ENCODE results near the gene GLIS1.

GLIS1 gene

DNA sequence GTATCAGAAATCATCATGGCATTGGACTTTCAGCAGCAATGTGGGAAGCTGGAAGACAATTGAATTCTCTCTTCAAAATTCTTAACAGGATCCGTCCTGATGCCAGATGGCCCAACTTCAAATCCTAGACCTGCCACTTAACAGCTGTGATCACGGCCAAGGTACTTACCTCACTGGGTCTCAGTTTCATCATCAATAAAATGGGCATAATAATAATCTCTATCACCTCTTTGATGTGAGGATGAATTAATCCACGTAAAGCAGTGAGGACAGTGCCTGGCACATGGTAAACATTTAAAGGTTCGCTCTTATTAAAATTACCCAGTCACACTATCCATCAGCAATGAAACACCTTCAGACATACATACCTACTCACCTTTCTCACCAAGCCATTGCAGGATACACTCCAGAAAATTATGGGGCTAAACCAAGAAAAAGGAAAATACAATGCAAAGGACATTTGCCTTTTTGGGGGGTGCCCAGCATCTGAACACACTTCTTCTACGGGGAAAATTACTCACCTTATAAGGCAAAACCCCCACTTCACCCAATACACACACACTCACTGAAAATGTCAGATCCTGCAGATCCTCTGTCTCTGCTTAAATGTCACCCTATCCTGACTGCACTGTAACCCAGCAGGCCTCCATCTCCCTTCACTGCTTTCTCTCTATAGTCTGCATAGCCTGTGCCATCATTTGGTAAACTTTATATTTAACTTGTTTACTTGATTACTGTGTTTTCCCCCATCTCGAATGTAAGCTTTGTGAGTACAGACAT lies 21.7 kb downstream of the GLIS1 start:
- no peak for DNase-seq (ENCODE audit: low spot score)

GRCh38 chr1:53716150-53716549 lies 22.8 kb downstream of the GLIS1 start:
- no peak for DNase-seq (ENCODE audit: low spot score)

DNA sequence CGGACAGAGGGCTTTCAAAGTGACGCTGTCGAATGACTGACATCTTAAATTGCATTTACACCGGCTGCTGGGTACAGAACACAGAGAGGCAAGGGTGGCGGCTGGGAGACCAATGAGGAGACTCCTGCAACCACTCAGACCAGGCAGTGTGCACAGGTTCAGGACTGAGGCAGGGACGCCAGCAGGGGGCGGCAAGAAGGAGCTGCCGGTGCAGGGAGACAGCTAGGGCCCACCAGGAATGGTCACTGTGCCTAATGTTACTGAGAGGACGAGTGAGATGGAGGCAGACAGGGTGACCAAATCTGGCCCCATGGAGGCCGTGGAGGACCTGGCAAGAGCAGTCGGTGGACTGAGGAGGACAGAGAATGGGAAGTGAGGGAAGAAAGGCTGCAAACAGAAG lies 23.5 kb downstream of the GLIS1 start:
- no peak for DNase-seq (ENCODE audit: low spot score)

- no peak for DNase-seq (ENCODE audit: low spot score)
These were observed 26.7 kb downstream of the GLIS1 start for GRCh38 chr1:53712276-53712675.

- no peak for DNase-seq (ENCODE audit: low spot score)
These were observed 28.4 kb downstream of the GLIS1 start for GRCh38 chr1:53710584-53710983.

DNA sequence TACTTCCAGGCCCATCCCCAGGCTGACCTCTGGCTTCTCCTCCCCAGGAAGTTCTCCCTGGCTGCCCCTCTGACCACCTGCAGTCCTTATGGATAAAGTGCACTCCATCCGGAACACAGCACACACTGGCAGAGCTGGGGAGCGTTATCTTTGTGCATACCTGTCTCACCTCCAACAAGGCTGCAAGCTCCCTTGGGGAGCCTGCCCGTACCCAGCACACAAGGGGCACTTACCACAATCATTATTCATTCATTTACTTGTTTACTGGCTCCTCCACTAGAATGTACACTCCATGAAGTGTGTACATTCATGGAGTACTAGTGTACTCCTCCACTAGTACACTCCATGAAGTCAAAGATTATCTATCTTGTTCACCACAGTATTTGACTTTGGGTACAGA lies 30.3 kb downstream of the GLIS1 start:
- DNase-seq (ENCODE audit: low spot score) = no peak

DNA sequence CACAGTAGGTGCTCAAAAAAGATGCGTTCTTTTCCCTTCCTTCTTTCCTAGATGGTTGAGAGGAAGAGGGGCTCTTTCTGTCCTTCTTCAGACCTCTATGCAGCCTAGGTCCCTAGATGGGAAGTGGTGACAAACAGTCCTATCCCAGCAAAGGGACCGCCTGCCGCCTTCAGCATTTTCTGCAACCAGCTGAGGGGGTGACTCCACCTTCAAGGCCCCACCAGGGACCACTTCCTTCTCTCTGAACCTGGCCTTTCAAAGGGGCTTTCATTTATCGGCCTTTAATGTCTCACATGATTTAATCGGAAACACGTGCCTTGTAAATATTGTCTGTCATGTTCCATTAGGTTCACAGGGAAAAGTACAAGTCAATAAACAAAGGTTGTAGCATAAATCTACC lies 32.6 kb downstream of the GLIS1 start:
- DNase-seq (ENCODE audit: low spot score) = no peak

DNA sequence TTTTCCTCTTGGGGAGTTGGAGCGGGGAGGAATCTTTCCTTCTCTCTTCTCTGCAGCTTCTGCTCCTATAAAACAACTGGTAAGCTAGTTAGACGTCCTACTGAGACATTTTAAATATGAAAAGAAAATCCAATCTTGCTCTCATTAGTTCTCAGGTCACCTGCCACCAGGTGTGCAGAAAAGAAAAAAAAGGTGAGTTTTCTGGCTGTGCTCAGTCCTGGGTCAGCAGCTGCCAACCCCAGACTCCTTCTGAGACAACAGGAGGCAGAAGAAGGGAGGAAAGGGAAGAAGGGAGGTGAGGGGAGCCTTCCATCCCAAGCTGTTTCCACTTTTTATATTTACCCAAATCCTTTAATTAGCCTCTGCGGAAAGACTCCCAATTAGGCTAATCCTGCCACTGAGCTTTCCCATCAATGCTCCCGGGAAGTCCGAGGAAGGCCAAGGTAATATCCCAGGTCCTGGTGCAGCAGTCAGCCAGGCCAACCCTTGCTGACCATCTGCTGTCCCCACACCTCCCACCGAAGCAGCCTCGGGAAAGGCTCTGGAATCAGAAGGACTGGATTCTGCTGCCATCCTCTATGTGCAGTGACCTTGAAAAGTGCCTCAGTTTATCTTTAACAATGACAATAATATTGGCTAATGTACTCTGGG lies 33.4 kb downstream of the GLIS1 start:
- no peak for DNase-seq (ENCODE audit: low spot score)

- no peak for DNase-seq (ENCODE audit: low spot score)
These were observed 34.0 kb downstream of the GLIS1 start for GRCh38 chr1:53704804-53705445.

- DNase-seq (ENCODE audit: low spot score) = no peak
These were observed 34.7 kb downstream of the GLIS1 start for GRCh38 chr1:53704304-53704703.

GRCh38 chr1:53703174-53703573 lies 35.8 kb downstream of the GLIS1 start:
- DNase-seq (ENCODE audit: low spot score) = no peak

DNA sequence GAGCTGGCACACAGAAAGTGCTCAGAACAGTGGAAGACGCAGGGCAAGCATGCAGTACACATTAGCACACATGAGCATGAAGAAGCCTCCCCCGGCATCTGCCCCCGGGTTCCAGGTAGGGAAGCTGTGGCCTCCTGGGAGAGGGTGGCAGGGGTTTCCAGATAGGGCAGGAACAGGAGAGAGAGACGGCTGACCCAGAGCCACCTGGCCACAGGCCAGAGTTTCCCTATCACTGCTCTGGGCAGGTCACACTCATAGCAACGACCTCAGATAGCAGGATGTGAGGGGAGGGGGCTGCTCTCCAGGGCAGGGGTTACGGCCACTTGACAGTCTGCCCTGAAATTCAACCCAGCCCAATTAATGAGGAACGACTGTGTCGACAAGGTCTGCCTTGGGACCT lies 36.6 kb downstream of the GLIS1 start:
- no peak for DNase-seq (ENCODE audit: low spot score)

GRCh38 chr1:53700776-53701175 lies 38.2 kb downstream of the GLIS1 start:
- no peak for DNase-seq (ENCODE audit: low spot score)

DNA sequence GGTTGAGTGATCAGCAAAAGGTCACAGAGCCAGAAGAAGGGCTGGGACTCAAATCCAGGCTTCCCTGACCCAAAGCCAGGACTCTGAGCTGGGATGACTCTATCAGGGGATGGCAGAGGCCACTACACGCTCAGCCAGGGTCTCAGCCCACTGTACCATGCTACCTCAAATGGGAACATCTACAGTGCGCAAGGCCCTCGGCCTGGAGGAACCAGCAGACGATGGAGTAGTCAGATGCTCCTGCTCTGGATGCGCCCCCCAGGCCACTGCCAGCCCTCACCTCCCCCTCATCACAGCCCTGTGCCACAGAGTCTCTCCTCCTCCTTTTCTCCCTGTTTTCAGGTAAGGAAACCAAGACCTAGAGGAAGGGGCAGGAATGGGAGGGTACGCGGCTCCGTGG lies 39.0 kb downstream of the GLIS1 start:
- DNase-seq (ENCODE audit: low spot score) = no peak

DNA sequence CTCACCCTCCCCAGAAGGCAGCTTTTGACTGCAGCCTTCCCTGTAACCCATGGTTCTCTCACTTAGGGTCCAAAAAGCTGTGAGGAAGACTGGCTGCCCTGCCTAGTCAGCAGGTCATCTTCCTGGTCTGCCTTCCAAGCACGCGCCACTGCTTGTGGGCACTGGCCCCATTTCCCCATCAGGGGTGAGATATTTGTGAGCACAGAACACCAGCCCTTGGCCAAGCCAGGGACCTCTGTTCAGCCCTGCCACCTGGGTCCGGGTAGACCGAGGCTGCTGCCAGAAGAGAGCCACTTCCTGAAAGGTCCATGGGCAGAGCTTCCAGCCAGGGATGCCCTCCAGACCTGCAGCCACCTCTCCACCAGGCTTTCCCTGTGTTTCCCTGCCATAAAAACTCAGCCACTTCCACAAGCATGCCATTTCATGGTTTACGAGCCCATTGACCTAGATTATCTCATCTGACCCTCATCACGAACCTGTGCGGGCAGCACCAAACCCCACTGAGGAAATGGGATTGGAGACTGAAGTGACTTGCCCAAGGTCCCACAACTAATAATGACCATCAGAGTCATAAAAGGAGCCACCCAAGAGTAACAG lies 40.5 kb downstream of the GLIS1 start:
- DNase-seq (ENCODE audit: low spot score) = peak; percentile 7

DNA sequence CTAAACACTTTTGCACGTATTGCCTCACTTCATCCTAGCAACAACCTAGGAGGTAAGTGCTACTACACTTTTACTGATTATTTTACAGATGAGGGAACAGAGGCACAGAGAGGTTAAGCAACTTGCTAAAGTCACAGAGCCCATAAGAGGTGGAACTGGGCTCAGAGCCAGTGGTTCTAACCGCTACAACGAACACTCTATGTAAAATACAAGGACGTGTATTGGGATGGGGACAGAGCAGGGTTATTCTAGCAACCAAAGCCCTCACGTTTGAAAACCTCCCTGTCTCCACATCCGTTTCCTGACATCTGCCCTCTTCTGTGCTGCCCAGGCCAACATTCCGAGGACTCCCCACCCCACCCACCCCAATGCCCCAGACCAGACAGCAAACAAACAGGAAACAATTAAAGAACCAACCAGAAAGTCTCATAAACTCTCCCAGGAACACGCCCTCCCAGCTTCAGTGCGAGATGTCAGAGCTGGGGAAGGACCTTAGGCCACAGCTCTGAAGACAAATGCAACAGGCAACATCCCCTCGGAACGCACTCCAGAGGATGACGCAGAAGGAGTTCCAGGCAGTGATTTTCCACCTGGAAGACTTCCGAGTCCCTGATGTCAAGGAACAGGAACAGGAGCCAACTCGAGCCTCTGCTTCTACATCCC lies 41.1 kb downstream of the GLIS1 start:
- no peak for DNase-seq (ENCODE audit: low spot score)

DNA sequence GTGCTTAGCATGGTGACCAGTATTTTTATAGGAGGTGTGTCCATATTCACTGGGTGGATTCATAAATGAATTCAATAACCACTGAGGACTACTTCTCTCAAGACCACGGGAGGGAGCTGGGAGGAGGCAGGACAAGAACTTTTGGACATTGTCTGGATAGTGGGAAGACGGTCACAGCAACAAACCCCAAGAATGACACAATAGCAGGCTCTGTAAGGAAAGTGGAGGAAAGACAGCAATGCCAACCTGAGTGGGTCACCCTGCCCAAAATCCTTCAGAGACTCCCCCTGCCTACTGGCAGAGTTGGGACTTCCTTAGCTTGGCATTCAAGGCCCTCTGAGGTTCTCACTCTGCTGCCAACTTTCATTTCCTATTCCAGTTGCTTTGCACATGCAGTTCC lies 42.0 kb downstream of the GLIS1 start:
- no peak for DNase-seq (ENCODE audit: low spot score)

DNA sequence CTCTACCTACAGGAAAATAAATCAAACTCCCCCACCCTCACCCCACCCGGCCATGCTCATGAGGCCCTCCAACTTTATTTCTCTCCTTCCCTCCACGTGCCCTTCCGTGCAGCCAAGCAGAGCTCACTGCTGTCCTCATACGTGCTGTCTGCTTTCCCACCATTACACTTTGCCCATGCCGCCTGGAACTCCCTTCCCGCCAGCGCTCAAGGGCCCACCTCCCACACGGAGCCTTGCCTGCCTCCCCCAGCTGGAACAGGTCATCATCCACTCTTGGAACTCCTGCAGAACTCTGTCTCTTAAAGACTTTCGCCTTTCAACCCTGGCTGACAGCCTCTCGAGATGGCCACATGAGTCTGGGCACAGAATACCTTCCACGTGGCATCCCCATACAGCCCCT lies 42.4 kb downstream of the GLIS1 start:
- DNase-seq (ENCODE audit: low spot score) = no peak

DNA sequence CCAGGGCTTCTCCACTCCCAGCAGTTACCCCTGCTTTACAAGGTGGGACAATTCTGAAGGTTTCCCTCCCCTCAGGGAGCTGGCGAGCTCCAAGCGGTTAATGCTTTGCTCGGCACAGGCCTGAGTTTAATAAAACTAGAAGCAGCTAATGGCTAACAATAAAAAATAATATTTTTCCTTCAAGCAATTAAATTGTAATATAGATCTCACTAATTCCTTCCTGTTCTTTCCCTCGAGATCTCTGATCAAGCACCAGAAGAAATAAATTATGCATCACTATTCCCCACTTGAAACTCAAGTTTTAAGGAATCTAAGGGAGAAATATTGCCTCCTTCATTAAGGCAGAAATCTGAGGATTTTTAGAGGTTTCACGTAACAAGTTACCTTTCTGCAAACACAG lies 42.9 kb downstream of the GLIS1 start:
- no peak for DNase-seq (ENCODE audit: low spot score)

DNA sequence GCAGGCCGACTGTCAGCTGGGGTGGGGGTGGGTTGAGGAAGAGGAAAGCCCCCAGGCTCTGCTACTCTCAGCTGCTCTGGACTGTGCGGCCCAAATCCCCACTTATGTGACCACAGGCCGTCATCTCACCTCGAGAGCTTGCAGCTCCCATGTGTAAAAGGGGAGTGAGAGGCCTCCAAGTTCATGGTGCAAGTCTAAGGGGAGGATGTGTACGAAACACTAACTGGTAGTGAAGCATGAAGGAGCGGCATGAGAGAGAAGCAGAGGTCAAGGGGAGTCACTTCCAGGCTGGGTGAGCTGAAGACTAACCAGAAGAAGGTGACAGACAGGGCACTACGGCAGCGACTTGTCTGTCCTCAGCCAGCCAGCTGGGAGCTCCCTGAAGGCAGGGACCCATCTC lies 43.8 kb downstream of the GLIS1 start:
- no peak for DNase-seq (ENCODE audit: low spot score)

GRCh38 chr1:53694718-53695091 lies 44.3 kb downstream of the GLIS1 start:
- no peak for DNase-seq (ENCODE audit: low spot score)

All from LoVo (cell line).